Nucleus accumbens (tissue), 56 donors: Measurements from ENCODE around the gene APOBEC3C.
"Not testable (repeated sequence)": the region's sequence is repeated elsewhere in the genome, so short reads cannot be mapped to it uniquely, and the experiment has no call there.

Experiments
- DNase-seq, 56 donors: peaks; one replicate each; lab custom pipeline; 2025; lab: John Stamatoyannopoulos, UW

The APOBEC3C gene

GRCh38 chr22:38981992-38982927, 31.8 kb upstream of the APOBEC3C start, which contains the start of gene APOBEC3B:
Gene APOBEC3B, plus strand, starts transcription at chr22:38982347. Its CDS starts 107 bp downstream, at chr22:38982454.
- peak in 38 of 56 donors; percentile 1 to 63 (median 26) for DNase-seq

- no peak for DNase-seq
These were observed 29.8 kb upstream of the APOBEC3C start for GRCh38 chr22:38984224-38984623.

GRCh38 chr22:38984784-38985757, 29.0 kb upstream of the APOBEC3C start:
- DNase-seq: not testable (repeated sequence)

- DNase-seq: no peak
These were observed 27.4 kb upstream of the APOBEC3C start for GRCh38 chr22:38986629-38987028.

- no peak for DNase-seq
These were observed 26.7 kb upstream of the APOBEC3C start for GRCh38 chr22:38987171-38987895.

GRCh38 chr22:38989466-38989865, 24.6 kb upstream of the APOBEC3C start:
- no peak for DNase-seq

- not testable (repeated sequence) for DNase-seq
These were observed 21.1 kb upstream of the APOBEC3C start for GRCh38 chr22:38992871-38993371.

- no peak for DNase-seq
These were observed 18.0 kb upstream of the APOBEC3C start for GRCh38 chr22:38996105-38996504.

- no peak for DNase-seq
These were observed 16.5 kb upstream of the APOBEC3C start for GRCh38 chr22:38997518-38997917.

GRCh38 chr22:39003165-39003638, 10.9 kb upstream of the APOBEC3C start:
- DNase-seq: peak in 37 of 56 donors; percentile 4 to 69 (median 17)

- DNase-seq: no peak
These were observed 6.9 kb upstream of the APOBEC3C start for GRCh38 chr22:39007177-39007576.

- DNase-seq: not testable (repeated sequence)
These were observed 5.7 kb upstream of the APOBEC3C start for GRCh38 chr22:39008271-39008850.

GRCh38 chr22:39010946-39011345, 3.1 kb upstream of the APOBEC3C start:
- DNase-seq: no peak

- DNase-seq: no peak
These were observed 1.2 kb upstream of the APOBEC3C start for GRCh38 chr22:39012533-39013511.

- DNase-seq: not testable (repeated sequence)
These were observed 506 bp upstream of the APOBEC3C start for GRCh38 chr22:39013561-39013941.

- not testable (repeated sequence) for DNase-seq
These were observed 665 bp downstream of the APOBEC3C start for GRCh38 chr22:39014723-39015121.

GRCh38 chr22:39016592-39016991, 2.5 kb downstream of the APOBEC3C start:
- DNase-seq: no peak
